Right lobe of liver (tissue), 6 donors: ENCODE data around the gene MAP3K1. TPM values are rescaled to one million over a fixed set of nuclear protein-coding genes. Genes with fewer than 3 reads are reported as not detected.
"Not testable (repeated sequence)": the region's sequence is repeated elsewhere in the genome, so short reads cannot be mapped to it uniquely, and the experiment has no call there.

ENCODE experiments used
- ATAC-seq, 4 donors: fragments of 200-7000 bp; cut with Tn5 transposase; one replicate each; pipeline ENCODE4 v1.9.1; 2020; ENCODE audit warnings: mild to moderate bottlenecking in 4 of 4, moderate library complexity in 4 of 4
- DNase-seq, 3 donors: peaks; one replicate each; pipeline ENCODE4 v3.0.0-alpha.2; 2020
- H3K27ac ChIP-seq, 3 donors: fragments of 200-600 bp; one replicate each; pipeline ENCODE4 v1.8.0; 2022
- H3K27me3 ChIP-seq, 2 donors: fragments of 200-600 bp; one replicate each; pipeline ENCODE4 v1.8.0; 2022
- H3K36me3 ChIP-seq, 4 donors: fragments of 200-600 bp; sonication (generic) in 1 of 4; one replicate each; pipeline versions ENCODE4 v1.5.1 to v1.8.0; 2017 to 2022; ENCODE audit warnings: control low read depth in 1 of 4
- H3K4me1 ChIP-seq, 4 donors: fragments of 200-600 bp; sonication (generic) in 1 of 4; one replicate each; pipeline versions ENCODE4 v1.5.1 to v1.8.0; 2017 to 2022; ENCODE audit warnings: control low read depth in 1 of 4
- H3K4me3 ChIP-seq, 3 donors: fragments of 200-600 bp; one replicate each; pipeline ENCODE4 v1.8.0; 2022
- H3K9me3 ChIP-seq, 4 donors: fragments of 200-600 bp; sonication (generic) in 1 of 4; one replicate each; pipeline versions ENCODE4 v1.5.1 to v1.8.0; 2017 to 2022; ENCODE audit warnings: control low read depth in 1 of 4
- POLR2A ChIP-seq: fragments of 450-650 bp; IDR thresholded peaks from one replicate; pipeline ENCODE4 v1.6.1; 2017; ENCODE audit warnings: antibody characterized with exemption, mild to moderate bottlenecking
- WGBS: methylation state at CpG from one replicate; pipeline ENCODE4 v1.1.6; 2018; ENCODE audit warnings: low coverage, low lambda C conversion rate; ENCODE audit not compliant: insufficient coverage; ENCODE audit errors: missing lambda C conversion rate; 5-methylcytosine and 5-hydroxymethylcytosine counted together
- intact Hi-C, 2 donors: fragments of 100-400 bp; cut with DNase I; formaldehyde crosslinking; loops; one replicate each; pipeline versions ENCODE4 v1.11.2 to v1.14.1; 2022
- total RNA-seq, 6 experiments: library from RNA; depleted of rRNA in 2 of 6; stranded (reverse); fragments of >200 nt in 2 of 6; fragmentation: NEBNext Ultra II Directional in 3 of 6; extraction: Animal tissue kit (Norgen Biotek cat#: 25700) in 3 of 6; gene quantifications; one replicate each; pipeline versions ENCODE4 v1.1.0 to v1.2.4, GENCODE V29; 2016 to 2023
- TF ChIP-seq, protein P1 (sequence below), 4 donors: fragments of 200-600 bp in 3 of 4; fragments of 450-650 bp in 1 of 4; IDR thresholded peaks; one replicate each; pipeline versions ENCODE4 v1.5.1 to v1.8.0; 2016 to 2022; ENCODE audit warnings: antibody characterized with exemption in 4 of 4, mild to moderate bottlenecking in 2 of 4
- donor health status: DM: no; HTN: yes; CAD: no.
- donor health status: DM: no; HTN: no; CAD: no.
- donor health status: DM: no; HTN: no; CAD: no.
- donor health status: DM: no; HTN: yes; CAD: no.
- donor health status: DM: no; HTN: yes; CAD: no.

The MAP3K1 gene
- total RNA-seq, 6 experiments from 2014 or later, result 6.3 to 10.3 (median 8.3) TPM

DNA sequence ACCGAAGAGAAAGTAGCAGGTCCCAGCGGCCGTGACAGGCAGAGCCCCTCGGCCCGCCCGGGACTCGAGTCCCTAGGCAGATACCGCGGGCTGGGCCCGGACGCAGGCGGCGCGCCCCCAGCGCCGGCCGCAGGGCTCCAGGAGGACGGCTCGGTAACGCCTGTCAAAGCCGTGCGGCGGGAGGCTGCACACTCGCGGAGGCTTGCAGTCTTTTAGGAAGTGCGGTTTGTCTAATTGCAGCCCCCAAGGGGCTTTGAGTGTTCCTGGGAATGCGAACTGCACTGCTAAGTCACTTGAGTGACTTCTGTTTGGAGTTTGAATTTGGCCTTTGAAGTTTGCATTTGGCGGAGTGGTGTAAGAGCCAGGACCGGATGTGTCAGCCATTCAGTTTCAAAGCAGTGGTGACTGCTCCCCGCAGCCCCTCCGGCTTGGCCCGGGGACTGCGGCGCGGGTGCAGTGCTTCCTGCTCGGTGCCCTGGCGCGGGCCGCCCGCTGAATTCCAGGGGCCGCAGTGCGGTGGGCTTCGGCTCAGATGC lies 1.3 kb downstream of the MAP3K1 start:
- TF ChIP-seq, protein P1, sequence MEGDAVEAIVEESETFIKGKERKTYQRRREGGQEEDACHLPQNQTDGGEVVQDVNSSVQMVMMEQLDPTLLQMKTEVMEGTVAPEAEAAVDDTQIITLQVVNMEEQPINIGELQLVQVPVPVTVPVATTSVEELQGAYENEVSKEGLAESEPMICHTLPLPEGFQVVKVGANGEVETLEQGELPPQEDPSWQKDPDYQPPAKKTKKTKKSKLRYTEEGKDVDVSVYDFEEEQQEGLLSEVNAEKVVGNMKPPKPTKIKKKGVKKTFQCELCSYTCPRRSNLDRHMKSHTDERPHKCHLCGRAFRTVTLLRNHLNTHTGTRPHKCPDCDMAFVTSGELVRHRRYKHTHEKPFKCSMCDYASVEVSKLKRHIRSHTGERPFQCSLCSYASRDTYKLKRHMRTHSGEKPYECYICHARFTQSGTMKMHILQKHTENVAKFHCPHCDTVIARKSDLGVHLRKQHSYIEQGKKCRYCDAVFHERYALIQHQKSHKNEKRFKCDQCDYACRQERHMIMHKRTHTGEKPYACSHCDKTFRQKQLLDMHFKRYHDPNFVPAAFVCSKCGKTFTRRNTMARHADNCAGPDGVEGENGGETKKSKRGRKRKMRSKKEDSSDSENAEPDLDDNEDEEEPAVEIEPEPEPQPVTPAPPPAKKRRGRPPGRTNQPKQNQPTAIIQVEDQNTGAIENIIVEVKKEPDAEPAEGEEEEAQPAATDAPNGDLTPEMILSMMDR (IDR thresholded peaks at IDR 0.05), result no peak
- peak; percentile 75 for TF ChIP-seq POLR2A
- H3K9me3 ChIP-seq, result no peaks in the 10 kb centered on the region
- DNase-seq, result peak; percentile 70 to 73 (median 71)
- no peaks in the 10 kb centered on the region for H3K36me3 ChIP-seq
- H3K27me3 ChIP-seq, result no peaks in the 10 kb centered on the region
- intact Hi-C loops, result no loop called here
- under 1% methylated on average over 15 of the region's 43 CpGs for WGBS
- peak overlapping the region; percentile 54 to 81 (median 78) for H3K4me3 ChIP-seq
- ATAC-seq, result peak; percentile 43 to 66 (median 58)
- H3K4me1 ChIP-seq, result peaks cover 0 to 19% (median 5%) of the 10 kb centered on the region in 4 donors
- H3K27ac ChIP-seq, result peak overlapping the region; percentile 91 to 97 (median 95)

DNA sequence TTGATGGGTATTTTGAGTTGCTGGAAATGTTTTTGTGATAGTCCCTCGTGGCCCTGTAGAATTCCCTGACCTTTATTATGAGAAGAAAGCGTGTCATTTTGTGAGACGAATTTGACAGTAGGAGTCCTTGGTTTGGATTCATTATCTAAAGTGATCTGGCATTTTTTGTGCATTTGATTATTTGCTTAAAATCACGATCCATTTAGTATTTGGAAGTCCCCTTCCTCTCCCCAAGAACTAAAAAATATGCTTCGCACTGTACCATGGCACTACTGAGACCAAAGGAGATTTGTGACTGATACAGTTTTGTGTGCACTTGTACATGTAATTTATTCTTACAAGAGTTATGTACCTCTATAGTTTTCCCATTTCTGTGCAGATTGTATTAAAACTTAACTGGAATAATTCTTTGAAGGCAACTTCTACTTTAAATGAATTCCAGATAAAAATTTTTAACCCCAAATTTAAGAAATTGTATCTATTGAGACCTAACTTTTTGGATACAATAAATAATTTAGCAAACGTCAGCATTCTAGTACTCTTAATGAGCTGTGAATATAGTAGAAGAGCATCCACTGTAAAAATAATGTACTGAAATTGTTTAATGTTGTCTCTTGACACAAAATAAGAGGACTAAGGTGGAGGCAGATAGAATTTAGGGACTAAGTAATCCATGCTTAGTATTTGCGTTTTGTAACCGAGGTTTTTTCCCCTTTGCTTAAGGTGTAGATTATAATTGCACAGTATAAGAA lies 2.1 kb downstream of the MAP3K1 start:
- peak overlapping the region; percentile 54 to 81 (median 78) for H3K4me3 ChIP-seq
- H3K4me1 ChIP-seq, result peaks cover 0 to 19% (median 5%) of the 10 kb centered on the region in 4 donors
- 6% methylated on average over 8 of the region's 8 CpGs for WGBS
- DNase-seq (no peak), ATAC-seq (no peak)
- no peaks in the 10 kb centered on the region for H3K9me3 ChIP-seq
- intact Hi-C loops, result no loop called here
- no peak for TF ChIP-seq POLR2A
- TF ChIP-seq, protein P1 (IDR thresholded peaks at IDR 0.05), result no peak
- peak overlapping the region; percentile 91 to 97 (median 95) for H3K27ac ChIP-seq
- no peaks in the 10 kb centered on the region for H3K27me3 ChIP-seq
- no peaks in the 10 kb centered on the region for H3K36me3 ChIP-seq

DNA sequence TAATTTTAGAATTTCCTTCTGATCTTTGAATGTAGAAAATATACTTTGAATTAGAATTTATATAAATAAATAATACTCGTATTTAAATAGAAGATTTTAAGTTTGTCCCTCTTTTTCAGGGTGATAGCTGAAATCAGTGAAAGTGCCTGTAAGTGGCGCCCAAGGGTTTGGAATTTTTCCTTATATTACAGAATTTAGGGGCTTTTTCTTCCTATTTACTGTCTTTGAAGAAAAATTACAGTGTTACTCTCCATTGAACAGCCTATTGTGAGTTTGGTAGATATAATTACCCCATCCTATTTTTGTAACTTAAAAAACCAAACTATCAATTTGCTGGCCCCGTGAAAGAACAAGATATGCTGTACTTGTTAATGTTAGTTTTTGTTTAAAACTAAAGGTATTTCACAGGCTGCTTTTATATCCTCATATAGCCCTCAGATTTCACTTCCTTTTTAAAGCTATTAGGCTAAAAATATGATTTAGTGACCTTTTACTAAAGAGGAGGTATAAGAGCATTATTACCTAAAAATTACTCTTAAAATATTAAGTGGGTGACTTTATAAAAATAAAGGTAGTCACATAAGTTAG lies 3.2 kb downstream of the MAP3K1 start:
- no peak for ATAC-seq
- intact Hi-C loops, result no loop called here
- WGBS, result 19% methylated on average over 3 of the region's 3 CpGs
- H3K4me1 ChIP-seq, result peaks cover 0 to 23% (median 5%) of the 10 kb centered on the region in 4 donors
- no peaks in the 10 kb centered on the region for H3K27me3 ChIP-seq
- peak overlapping the region in 2 of 3 donors; percentile 16 to 34 for H3K27ac ChIP-seq
- no peak for DNase-seq
- H3K9me3 ChIP-seq, result no peaks in the 10 kb centered on the region
- TF ChIP-seq, protein P1 (IDR thresholded peaks at IDR 0.05), result peak in 3 of 4 donors; percentile 16 to 28 (median 21)
- TF ChIP-seq POLR2A, result no peak
- peak overlapping the region in 1 of 3 donors; percentile 10 for H3K4me3 ChIP-seq
- no peaks in the 10 kb centered on the region for H3K36me3 ChIP-seq

DNA sequence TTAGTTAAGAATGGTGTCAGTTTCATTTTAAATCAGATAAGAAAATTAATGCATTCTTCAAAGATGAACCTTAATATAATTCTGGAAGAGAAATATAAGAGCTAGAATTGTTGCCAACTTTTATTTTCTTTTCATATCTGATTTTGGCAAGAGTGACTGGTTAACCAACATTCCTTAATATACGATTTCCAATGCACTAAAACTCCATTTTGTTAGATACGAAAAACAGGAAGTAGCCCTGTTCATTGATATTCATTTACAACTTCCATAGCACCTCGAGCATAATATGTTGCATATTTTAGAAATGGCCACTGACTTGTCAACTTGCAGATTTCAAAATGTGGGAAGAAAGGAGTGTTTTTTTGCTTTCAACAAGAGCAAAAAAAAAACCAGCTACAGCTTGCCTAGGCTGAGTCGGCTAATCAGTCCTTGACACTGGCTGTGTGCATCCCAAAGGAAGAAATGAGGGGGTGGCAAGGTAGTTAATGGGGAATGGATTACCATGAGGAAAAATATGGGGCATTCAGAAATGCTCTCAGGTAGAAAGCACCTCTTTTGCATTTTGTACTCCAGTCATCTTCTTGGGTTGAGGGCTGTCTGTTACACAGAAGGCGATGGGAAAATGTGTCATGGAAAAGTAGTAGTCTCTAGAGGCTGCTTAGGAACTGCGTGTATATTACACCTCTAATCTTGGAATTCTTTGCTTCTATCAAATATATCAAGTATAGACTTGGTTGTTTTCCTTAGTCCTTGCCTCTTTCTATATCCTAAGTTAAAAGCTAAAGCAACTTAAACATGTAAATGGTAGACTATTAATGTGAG lies 3.9 kb downstream of the MAP3K1 start:
- no peaks in the 10 kb centered on the region for H3K27me3 ChIP-seq
- H3K4me3 ChIP-seq, result peak overlapping the region in 1 of 3 donors; percentile 10
- 49% methylated on average over 6 of the region's 6 CpGs for WGBS
- no peaks in the 10 kb centered on the region for H3K36me3 ChIP-seq
- DNase-seq (no peak), ATAC-seq (no peak)
- peak overlapping the region in 2 of 3 donors; percentile 16 to 34 for H3K27ac ChIP-seq
- TF ChIP-seq, protein P1 (IDR thresholded peaks at IDR 0.05), result no peak
- no peak for TF ChIP-seq POLR2A
- no peaks in the 10 kb centered on the region for H3K9me3 ChIP-seq
- H3K4me1 ChIP-seq, result peaks cover 0 to 30% (median 5%) of the 10 kb centered on the region in 4 donors
- intact Hi-C loops, result no loop called here

DNA sequence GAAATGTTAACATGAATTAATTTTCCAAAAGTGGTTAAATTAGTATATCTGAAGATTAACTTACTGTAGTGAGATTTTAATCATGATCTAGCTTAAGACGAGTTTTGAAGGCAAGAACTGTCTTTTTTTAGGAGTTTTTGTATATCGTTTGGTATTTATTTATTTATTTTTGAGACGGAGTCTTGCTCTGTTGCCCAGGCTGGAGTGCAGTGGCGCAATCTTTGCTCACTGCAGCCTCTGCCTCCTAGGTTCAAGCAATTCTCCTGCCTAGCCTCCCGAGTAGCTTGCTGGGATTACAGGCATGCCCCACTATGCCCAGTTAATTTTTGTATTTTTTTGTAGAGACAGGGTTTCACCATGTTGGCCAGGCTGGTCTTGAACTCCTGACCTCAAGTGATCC lies 6.5 kb downstream of the MAP3K1 start:
- H3K27me3 ChIP-seq, H3K36me3 ChIP-seq, ATAC-seq, H3K9me3 ChIP-seq, H3K4me3 ChIP-seq, intact Hi-C loops, DNase-seq, H3K27ac ChIP-seq: not testable (repeated sequence)
- H3K4me1 ChIP-seq, result peaks cover 0 to 30% (median 5%) of the 10 kb centered on the region in 4 donors
- 57% methylated on average over 5 of the region's 5 CpGs for WGBS
